G401 (cell line): Measurements from ENCODE around the gene BCL3. TPM values are rescaled to one million over a fixed set of nuclear protein-coding genes. Genes with fewer than 3 reads are reported as not detected.

ENCODE experiments used
- DNase-seq: peaks from one replicate; pipeline ENCODE4 v3.0.0-alpha.2; 2015; ENCODE audit warnings: low spot score
- in situ Hi-C: cut with HindIII; loops from 2 replicates; pipeline ENCODE4 v1.10.0; 2016; ENCODE audit warnings: low sequenced_read_pairs, mixed read lengths
- total RNA-seq: library from RNA; depleted of rRNA; stranded (reverse); fragments of >200 nt; shearing (Covaris generic); gene quantifications from 2 replicates; pipeline ENCODE4 v1.2.3, GENCODE V29; 2014; rRNA removed

BCL3 gene
- total RNA-seq, 1 experiment from 2014 or later, result 6.6 TPM

- in situ Hi-C loops, result no loop called here
- DNase-seq, result no peak
Measured at GRCh38 chr19:44803442-44804428, 55.2 kb downstream of the BCL3 start.

- no peak for DNase-seq
- in situ Hi-C loops, result no loop called here
Measured at GRCh38 chr19:44806291-44806690, 57.8 kb downstream of the BCL3 start.

- in situ Hi-C loops, result no loop called here
- no peak for DNase-seq
Measured at GRCh38 chr19:44807162-44807561, 58.7 kb downstream of the BCL3 start.

- in situ Hi-C loops, result no loop called here
- peak; percentile 39 for DNase-seq
Measured at GRCh38 chr19:44807652-44808462, 59.3 kb downstream of the BCL3 start.

- in situ Hi-C loops, result no loop called here
- DNase-seq, result peak; percentile 9
Measured at GRCh38 chr19:44808463-44809371, 60.2 kb downstream of the BCL3 start, which contains the start of gene BCAM. Gene BCAM, plus strand, starts transcription at chr19:44809103. Its CDS starts 22 bp downstream, at chr19:44809125.

Other genes starting within 250 kb of the BCL3 start
- 8.0 and 15.0 TPM in 2 replicates for gene ZNF180, start 248.2 kb upstream of the BCL3 start, total RNA-seq
- gene CEACAM20, start 219.0 kb upstream of the BCL3 start, total RNA-seq, result not detected in 2 replicates
- gene IGSF23, start 135.1 kb upstream of the BCL3 start, total RNA-seq, result not detected in 2 replicates
- gene PVR, start 104.8 kb upstream of the BCL3 start, total RNA-seq, result 36.7 and 43.1 TPM in 2 replicates
- 0.78 TPM in 1 of 2 replicates, not detected in the other for gene CEACAM19, start 77.2 kb upstream of the BCL3 start, total RNA-seq
- gene CEACAM16, start 49.6 kb upstream of the BCL3 start, total RNA-seq, result not detected in 2 replicates
- not detected in 2 replicates for gene CBLC, start 29.2 kb downstream of the BCL3 start, total RNA-seq
- 28.5 and 28.9 TPM in 2 replicates for gene BCAM, start 60.4 kb downstream of the BCL3 start, total RNA-seq
- 126 and 154 TPM in 2 replicates for gene NECTIN2, start 97.6 kb downstream of the BCL3 start, total RNA-seq
- gene TOMM40, start 142.5 kb downstream of the BCL3 start, total RNA-seq, result 226 and 256 TPM in 2 replicates
- gene APOE, start 157.1 kb downstream of the BCL3 start, total RNA-seq, result 2,018 and 2,607 TPM in 2 replicates
- gene APOC1, start 165.9 kb downstream of the BCL3 start, total RNA-seq, result 182 and 412 TPM in 2 replicates
- not detected in 2 replicates for gene APOC4, start 193.5 kb downstream of the BCL3 start, total RNA-seq
- gene APOC2, start 197.3 kb downstream of the BCL3 start, total RNA-seq, result not detected in 2 replicates
- 6.2 and 17.2 TPM in 2 replicates for gene CLPTM1, start 206.7 kb downstream of the BCL3 start, total RNA-seq